Natural killer cell (primary cell): ENCODE data around the gene PLCD1. TPM values are rescaled to one million over a fixed set of nuclear protein-coding genes. Genes with fewer than 3 reads are reported as not detected.

Experiments
- ATAC-seq, 3 donors: fragments of 150-1000 bp in 2 of 3; fragments of 200-7000 bp in 1 of 3; cut with Tn5 transposase; 1 replicate in 1 of 3; 2 replicates in 2 of 3; pipeline ENCODE4 v1.10.0; 2021; ENCODE audit warnings: mild to moderate bottlenecking in 2 of 3, moderate library complexity in 2 of 3
- DNase-seq, 2 donors: peaks; one replicate each; pipeline versions ENCODE4 v3.0.0 to v3.0.0-alpha.2; 2013 to 2021; ENCODE audit warnings: mixed read lengths in 1 of 2
- H3K27ac ChIP-seq: one replicate; pipeline ENCODE4 v1.5.1; 2013; ENCODE audit warnings: mild to moderate bottlenecking, low read length
- H3K27me3 ChIP-seq: one replicate; pipeline ENCODE4 v1.6.1; 2013; ENCODE audit warnings: low read length; ENCODE audit not compliant: control insufficient read depth, insufficient read depth
- H3K36me3 ChIP-seq: one replicate; pipeline ENCODE4 v1.6.1; 2013; ENCODE audit warnings: low read length; ENCODE audit not compliant: control insufficient read depth, insufficient read depth
- H3K4me1 ChIP-seq: one replicate; pipeline ENCODE4 v1.6.1; 2013; ENCODE audit warnings: low read length; ENCODE audit not compliant: control insufficient read depth, insufficient read depth
- H3K4me3 ChIP-seq: one replicate; pipeline ENCODE4 v1.5.1; 2013; ENCODE audit warnings: low read length
- H3K9me3 ChIP-seq: one replicate; pipeline ENCODE4 v1.6.1; 2013; ENCODE audit warnings: low read length; ENCODE audit not compliant: control insufficient read depth, insufficient read depth
- H3K27ac Mint-ChIP-seq, 2 donors: one replicate each; pipeline ENCODE4 v1.8.0; 2022; ENCODE audit warnings: mild to moderate bottlenecking in 2 of 2, mixed read lengths in 2 of 2, moderate library complexity in 1 of 2
- H3K27me3 Mint-ChIP-seq, 2 donors: one replicate each; pipeline ENCODE4 v1.8.0; 2022; ENCODE audit warnings: low read depth in 2 of 2, mixed read lengths in 2 of 2
- H3K36me3 Mint-ChIP-seq: one replicate; pipeline ENCODE4 v1.8.0; 2022; ENCODE audit warnings: mixed read lengths
- H3K4me1 Mint-ChIP-seq, 2 donors: one replicate each; pipeline ENCODE4 v1.8.0; 2022; ENCODE audit warnings: mixed read lengths in 2 of 2
- H3K4me3 Mint-ChIP-seq: one replicate; pipeline ENCODE4 v1.8.0; 2022; ENCODE audit warnings: mild to moderate bottlenecking, moderate library complexity, mixed read lengths
- H3K9me3 Mint-ChIP-seq, 2 donors: one replicate each; pipeline ENCODE4 v1.8.0; 2022; ENCODE audit warnings: mixed read lengths in 2 of 2
- CTCF ChIP-seq: fragments of 200-600 bp; IDR thresholded peaks from one replicate; pipeline ENCODE4 v1.8.0; 2022; ENCODE audit warnings: antibody characterized with exemption
- WGBS: methylation state at CpG from one replicate; pipeline ENCODE4 v1.1.7; 2013; ENCODE audit warnings: missing lambda C conversion rate; ENCODE audit not compliant: insufficient coverage; 5-methylcytosine and 5-hydroxymethylcytosine counted together
- intact Hi-C: fragments of 100-400 bp; cut with micrococcal nuclease; formaldehyde crosslinking; loops from one replicate; pipeline ENCODE4 v1.14.2; 2022
- total RNA-seq, 4 donors: library from RNA; stranded (reverse); fragments of 120-200 nt in 1 of 4; gene quantifications; one replicate each; pipeline versions ENCODE4 v1.2.3 to v1.2.4, GENCODE V29; 2013 to 2022

The PLCD1 gene
- total RNA-seq, 3 donors from 2014 or later (not counting 1 experiment from before 2014, with no cell fraction given), result 27.7 to 38.1 (median 29.4) TPM

GRCh38 chr3:37994639-37994972 is 34.8 kb downstream of the PLCD1 start:
- no peak for ATAC-seq
- no peak for DNase-seq
- intact Hi-C loops, result no loop called here
- peaks cover 46 to 59% of the 10 kb centered on the region in 2 donors for H3K4me1 Mint-ChIP-seq
- H3K27me3 Mint-ChIP-seq, result no peaks in the 10 kb centered on the region
- H3K4me3 ChIP-seq, result peak overlapping the region; percentile 59
- H3K27ac ChIP-seq, result peak overlapping the region; percentile 64
- peaks cover 44% of the 10 kb centered on the region for H3K4me1 ChIP-seq
- no peaks in the 10 kb centered on the region for H3K27me3 ChIP-seq
- H3K36me3 ChIP-seq, result peaks cover under 1% of the 10 kb centered on the region
- H3K36me3 Mint-ChIP-seq, result no peaks in the 10 kb centered on the region
- no peaks in the 10 kb centered on the region for H3K9me3 ChIP-seq
- no peaks in the 10 kb centered on the region for H3K9me3 Mint-ChIP-seq
- no peak for TF ChIP-seq CTCF
- H3K4me3 Mint-ChIP-seq, result peak overlapping the region; percentile 91
- 0% methylated on average over 1 of the region's 2 CpGs for WGBS
- H3K27ac Mint-ChIP-seq, result peak overlapping the region; percentile 82 to 96

- no peaks in the 10 kb centered on the region for H3K27me3 Mint-ChIP-seq
- H3K4me3 Mint-ChIP-seq, result peak overlapping the region; percentile 91
- intact Hi-C loops, result no loop called here
- peaks cover 46 to 54% of the 10 kb centered on the region in 2 donors for H3K4me1 Mint-ChIP-seq
- ATAC-seq (peak; percentile 48 to 61 (median 49)), DNase-seq (peak; percentile 53 to 76)
- H3K36me3 Mint-ChIP-seq, result no peaks in the 10 kb centered on the region
- peaks cover 39% of the 10 kb centered on the region for H3K4me1 ChIP-seq
- no peaks in the 10 kb centered on the region for H3K9me3 ChIP-seq
- no peaks in the 10 kb centered on the region for H3K27me3 ChIP-seq
- peak overlapping the region; percentile 64 for H3K27ac ChIP-seq
- H3K36me3 ChIP-seq, result no peaks in the 10 kb centered on the region
- no peak for TF ChIP-seq CTCF
- 1% methylated on average over 49 of the region's 49 CpGs for WGBS
- peak overlapping the region; percentile 82 to 96 for H3K27ac Mint-ChIP-seq
- peak overlapping the region; percentile 59 for H3K4me3 ChIP-seq
- no peaks in the 10 kb centered on the region for H3K9me3 Mint-ChIP-seq
These were observed 35.4 kb downstream of the PLCD1 start for GRCh38 chr3:37993820-37994638.

GRCh38 chr3:37993460-37993819 is 36.0 kb downstream of the PLCD1 start:
- no peaks in the 10 kb centered on the region for H3K36me3 ChIP-seq
- intact Hi-C loops, result no loop called here
- H3K27ac Mint-ChIP-seq, result peak overlapping the region; percentile 82 to 96
- peaks cover 35% of the 10 kb centered on the region for H3K4me1 ChIP-seq
- ATAC-seq (no peak), DNase-seq (no peak)
- H3K9me3 ChIP-seq, result no peaks in the 10 kb centered on the region
- no peaks in the 10 kb centered on the region for H3K36me3 Mint-ChIP-seq
- peak overlapping the region; percentile 64 for H3K27ac ChIP-seq
- 90% methylated on average over 3 of the region's 6 CpGs for WGBS
- H3K27me3 ChIP-seq, result no peaks in the 10 kb centered on the region
- no peaks in the 10 kb centered on the region for H3K9me3 Mint-ChIP-seq
- no peak for TF ChIP-seq CTCF
- H3K4me3 ChIP-seq, result peak overlapping the region; percentile 59
- peaks cover 43 to 48% of the 10 kb centered on the region in 2 donors for H3K4me1 Mint-ChIP-seq
- no peaks in the 10 kb centered on the region for H3K27me3 Mint-ChIP-seq
- peak overlapping the region; percentile 91 for H3K4me3 Mint-ChIP-seq
